Astrocyte of the cerebellum (primary cell): ENCODE measurements around the gene LAPTM5.

Experiments used
- DNase-seq: peaks from one replicate; pipeline ENCODE4 v3.0.0-alpha.2; 2011; ENCODE audit warnings: low read depth
- H3K4me3 ChIP-seq: 2 replicates; pipeline ENCODE4 v1.5.1; 2011; ENCODE audit warnings: mild to moderate bottlenecking, low read depth, low read length, moderate library complexity
- in situ Hi-C: cut with HindIII; loops from 2 replicates; pipeline ENCODE4 v1.10.0; 2017; ENCODE audit warnings: low sequenced_read_pairs
- TF ChIP-seq, protein P1 (sequence below): IDR thresholded peaks from 2 replicates; pipeline ENCODE4 v1.5.1; 2012; ENCODE audit warnings: low read length, low read depth, moderate library complexity, mild to moderate bottlenecking; ENCODE audit errors: missing control alignments

LAPTM5 gene

GRCh38 chr1:30787856-30788495, 30.4 kb upstream of the LAPTM5 start:
- in situ Hi-C loops = no loop called here
- TF ChIP-seq, protein P1, sequence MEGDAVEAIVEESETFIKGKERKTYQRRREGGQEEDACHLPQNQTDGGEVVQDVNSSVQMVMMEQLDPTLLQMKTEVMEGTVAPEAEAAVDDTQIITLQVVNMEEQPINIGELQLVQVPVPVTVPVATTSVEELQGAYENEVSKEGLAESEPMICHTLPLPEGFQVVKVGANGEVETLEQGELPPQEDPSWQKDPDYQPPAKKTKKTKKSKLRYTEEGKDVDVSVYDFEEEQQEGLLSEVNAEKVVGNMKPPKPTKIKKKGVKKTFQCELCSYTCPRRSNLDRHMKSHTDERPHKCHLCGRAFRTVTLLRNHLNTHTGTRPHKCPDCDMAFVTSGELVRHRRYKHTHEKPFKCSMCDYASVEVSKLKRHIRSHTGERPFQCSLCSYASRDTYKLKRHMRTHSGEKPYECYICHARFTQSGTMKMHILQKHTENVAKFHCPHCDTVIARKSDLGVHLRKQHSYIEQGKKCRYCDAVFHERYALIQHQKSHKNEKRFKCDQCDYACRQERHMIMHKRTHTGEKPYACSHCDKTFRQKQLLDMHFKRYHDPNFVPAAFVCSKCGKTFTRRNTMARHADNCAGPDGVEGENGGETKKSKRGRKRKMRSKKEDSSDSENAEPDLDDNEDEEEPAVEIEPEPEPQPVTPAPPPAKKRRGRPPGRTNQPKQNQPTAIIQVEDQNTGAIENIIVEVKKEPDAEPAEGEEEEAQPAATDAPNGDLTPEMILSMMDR = no peak
- DNase-seq = no peak
- H3K4me3 ChIP-seq = no peak overlapping the region

DNA sequence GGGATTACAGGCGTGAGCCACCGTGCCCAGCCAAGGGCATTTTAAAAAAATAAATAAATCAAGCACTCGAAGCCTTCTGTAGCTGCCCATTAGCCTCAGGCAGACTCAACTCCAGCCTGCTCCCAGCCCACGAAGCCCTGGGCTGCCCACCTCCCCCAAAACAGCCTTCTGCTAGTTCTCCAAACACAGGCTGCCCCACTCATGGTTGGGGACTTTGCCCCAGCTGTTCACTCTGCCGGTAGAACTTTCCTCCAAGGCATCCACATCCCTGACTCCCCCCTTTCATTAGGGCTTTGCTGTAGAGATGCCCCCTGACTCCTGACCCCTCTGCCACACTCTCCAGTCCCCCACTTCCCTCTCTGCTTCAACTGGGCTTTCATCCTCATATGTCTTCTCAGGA, 29.7 kb upstream of the LAPTM5 start:
- TF ChIP-seq, protein P1 = no peak
- in situ Hi-C loops = no loop called here
- no peak for DNase-seq
- H3K4me3 ChIP-seq = no peak overlapping the region

DNA sequence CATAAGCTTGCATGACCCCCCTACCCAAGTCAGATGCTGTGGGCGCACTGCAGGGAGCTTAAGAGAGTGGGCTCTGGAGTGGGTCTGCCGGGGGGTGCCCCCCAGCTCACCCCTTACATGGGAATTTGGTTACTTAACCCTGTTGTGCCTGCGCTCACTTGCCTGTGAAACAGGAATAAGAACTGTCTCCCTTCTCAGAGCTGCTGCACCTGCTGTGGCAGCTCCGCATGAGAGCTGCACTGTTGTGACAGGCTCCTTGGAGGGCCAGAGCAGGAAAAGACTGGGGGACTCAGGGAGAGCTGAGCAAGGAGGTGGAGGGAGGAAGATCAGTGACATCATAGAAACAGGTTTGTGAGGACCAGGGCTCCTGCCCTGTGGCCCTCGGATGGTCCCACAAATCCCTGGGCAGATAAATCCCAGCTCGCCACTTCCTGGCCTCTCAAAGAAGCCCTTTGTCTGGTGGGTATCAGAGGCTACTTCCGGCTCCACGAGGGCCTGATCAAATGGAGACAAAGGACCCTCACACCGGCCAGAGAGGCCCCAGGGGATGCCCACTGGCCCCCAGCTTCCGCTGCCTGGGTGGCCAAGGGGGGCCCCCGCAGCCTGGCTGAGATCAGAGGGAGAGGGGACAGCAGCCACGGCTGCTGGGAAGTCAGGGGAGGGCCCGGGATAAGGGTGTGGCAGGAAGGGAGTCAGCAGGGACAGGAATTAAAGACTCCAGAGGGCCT, 28.9 kb upstream of the LAPTM5 start:
- in situ Hi-C loops = no loop called here
- no peak for DNase-seq
- TF ChIP-seq, protein P1 = no peak
- H3K4me3 ChIP-seq = no peak overlapping the region

DNA sequence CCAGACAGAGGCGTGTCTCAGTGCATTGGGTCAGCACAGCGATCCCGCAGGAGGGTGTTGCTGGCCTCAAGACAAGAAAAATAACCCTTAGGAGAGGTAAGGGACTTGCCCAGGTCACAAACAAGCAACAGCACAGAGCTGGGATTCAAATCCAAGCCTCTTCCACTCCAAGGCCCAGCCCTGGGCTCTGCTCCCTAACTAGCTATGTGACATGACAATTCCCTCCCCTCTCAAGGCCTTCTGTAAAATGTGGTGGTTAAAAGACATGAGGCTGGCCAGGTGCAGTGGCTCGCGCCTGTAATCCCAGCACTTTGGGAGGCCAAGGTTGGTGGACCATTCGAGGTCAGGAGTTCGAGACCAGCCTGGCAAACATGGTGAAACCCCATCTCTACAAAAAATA, 28.1 kb upstream of the LAPTM5 start:
- no peak for DNase-seq
- in situ Hi-C loops = no loop called here
- no peak overlapping the region for H3K4me3 ChIP-seq
- TF ChIP-seq, protein P1 = no peak

- DNase-seq = no peak
- TF ChIP-seq, protein P1 = no peak
- in situ Hi-C loops = no loop called here
- H3K4me3 ChIP-seq = no peak overlapping the region
Measured at GRCh38 chr1:30785181-30785580, 27.6 kb upstream of the LAPTM5 start.

DNA sequence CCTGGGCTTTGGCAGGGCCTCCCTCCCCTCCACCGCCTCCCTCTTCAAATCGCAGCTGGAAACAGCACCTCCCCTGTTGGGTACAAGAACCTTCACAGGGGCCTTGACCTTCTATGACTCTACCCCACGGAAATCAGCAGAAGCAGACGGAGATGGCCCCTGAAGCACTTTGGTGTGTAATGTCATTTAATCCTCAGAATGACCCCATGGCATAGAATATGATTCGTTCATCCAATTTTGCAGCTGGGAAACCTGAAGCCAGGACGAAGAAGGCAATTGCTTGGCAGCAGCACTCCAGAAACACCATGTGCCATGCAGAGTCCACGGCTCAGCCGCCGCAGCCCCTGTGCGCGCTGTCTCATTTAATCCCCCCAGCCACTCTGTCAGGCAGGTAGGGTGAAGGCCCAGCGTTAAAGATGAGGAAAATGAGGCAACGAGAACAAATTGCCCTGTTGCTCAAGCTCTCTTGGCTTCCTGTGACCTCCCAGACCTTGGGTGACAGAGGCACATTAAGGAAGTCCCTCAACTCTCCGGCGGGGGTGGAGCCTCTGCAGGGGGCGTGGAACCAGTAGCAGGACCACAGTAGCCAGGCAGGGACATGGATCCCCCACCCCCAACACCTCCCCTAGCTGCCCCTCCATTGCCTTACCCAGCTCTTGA, 25.8 kb upstream of the LAPTM5 start:
- H3K4me3 ChIP-seq = no peak overlapping the region
- no peak for DNase-seq
- in situ Hi-C loops = no loop called here
- TF ChIP-seq, protein P1 = no peak
